GM19395 (cell line): ENCODE measurements around the gene CYP2A13.
"Not testable (repeated sequence)": the region's sequence is repeated elsewhere in the genome, so short reads cannot be mapped to it uniquely, and the experiment has no call there.

Source experiments
- ATAC-seq: cut with Tn5 transposase; IDR thresholded peaks from one replicate; pipeline ENCODE4 v1.9.1; 2021; ENCODE audit warnings: mild to moderate bottlenecking, moderate library complexity; ENCODE audit not compliant: unreplicated experiment

The CYP2A13 gene

GRCh38 chr19:41116261-41116660, 28.0 kb downstream of the CYP2A13 start:
- no peak for ATAC-seq

GRCh38 chr19:41120929-41121911, 33.0 kb downstream of the CYP2A13 start:
- not testable (repeated sequence) for ATAC-seq

DNA sequence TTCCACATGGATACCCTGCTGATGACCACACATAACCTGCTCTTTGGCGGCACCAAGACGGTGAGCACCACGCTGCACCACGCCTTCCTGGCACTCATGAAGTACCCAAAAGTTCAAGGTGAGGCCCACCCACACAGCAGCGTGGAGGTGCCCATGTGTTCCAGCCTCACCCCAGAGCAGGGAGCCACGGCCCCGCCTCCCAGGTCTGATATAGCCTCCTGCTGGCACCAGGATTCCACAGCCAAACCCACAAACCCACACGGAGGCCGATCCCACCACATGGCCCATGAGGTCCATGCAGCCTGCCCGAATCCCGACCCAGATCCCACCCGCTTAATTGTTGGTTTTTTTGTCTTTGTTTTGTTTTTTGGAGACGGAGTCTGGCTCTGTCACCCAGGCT, 34.6 kb downstream of the CYP2A13 start:
- not testable (repeated sequence) for ATAC-seq

DNA sequence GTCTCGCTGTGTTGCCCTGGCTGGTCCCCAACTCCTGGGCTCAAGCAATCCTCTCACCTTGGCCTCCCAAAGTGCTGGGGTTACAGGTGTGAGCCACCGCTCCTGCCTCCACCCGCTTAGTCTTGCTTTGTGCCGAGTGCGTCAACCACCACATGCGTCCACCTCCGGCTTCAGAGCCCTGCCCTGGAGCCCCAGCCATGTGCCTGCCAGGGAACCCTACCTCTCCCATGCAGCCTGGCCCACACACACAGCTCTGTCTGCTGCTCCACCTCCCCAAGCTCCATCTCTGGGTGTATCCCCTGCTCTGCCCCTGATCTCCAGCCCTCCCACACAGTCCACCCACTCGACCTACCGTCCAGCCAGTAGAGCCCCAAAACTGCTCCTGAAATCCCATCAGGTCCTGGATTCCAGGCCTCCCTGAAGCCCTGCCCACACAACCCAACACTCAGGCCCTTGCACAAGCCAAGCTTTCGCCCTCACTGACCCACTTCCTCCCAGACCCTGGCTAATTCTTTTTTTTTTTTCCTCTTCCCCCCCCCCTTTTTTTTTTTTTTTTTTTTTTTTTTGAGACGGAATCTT, 35.6 kb downstream of the CYP2A13 start:
- ATAC-seq: no peak

GRCh38 chr19:41126765-41127203, 38.5 kb downstream of the CYP2A13 start:
- not testable (repeated sequence) for ATAC-seq

GRCh38 chr19:41127362-41127761, 39.1 kb downstream of the CYP2A13 start:
- ATAC-seq: not testable (repeated sequence)

DNA sequence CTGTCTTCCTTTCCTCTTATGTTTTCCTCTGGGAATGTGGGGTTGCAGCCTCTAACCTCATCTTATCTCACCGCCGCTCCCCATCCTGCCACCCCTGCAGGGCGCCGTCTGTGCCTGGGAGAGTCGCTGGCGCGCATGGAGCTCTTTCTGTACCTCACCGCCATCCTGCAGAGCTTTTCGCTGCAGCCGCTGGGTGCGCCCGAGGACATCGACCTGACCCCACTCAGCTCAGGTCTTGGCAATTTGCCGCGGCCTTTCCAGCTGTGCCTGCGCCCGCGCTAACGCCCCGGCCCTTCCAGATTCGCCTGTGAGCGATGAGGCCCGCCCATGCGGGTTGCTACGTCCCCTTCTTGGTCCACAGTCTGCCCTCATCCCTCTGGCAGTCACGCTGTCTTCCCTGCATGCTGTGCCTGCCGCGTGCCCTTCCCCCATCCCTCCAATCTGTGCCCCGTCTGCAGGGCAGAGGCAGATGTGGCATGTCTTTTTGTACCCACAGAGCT, 39.6 kb downstream of the CYP2A13 start:
- not testable (repeated sequence) for ATAC-seq

- no peak for ATAC-seq
Observed at GRCh38 chr19:41128692-41129091, 40.4 kb downstream of the CYP2A13 start.

DNA sequence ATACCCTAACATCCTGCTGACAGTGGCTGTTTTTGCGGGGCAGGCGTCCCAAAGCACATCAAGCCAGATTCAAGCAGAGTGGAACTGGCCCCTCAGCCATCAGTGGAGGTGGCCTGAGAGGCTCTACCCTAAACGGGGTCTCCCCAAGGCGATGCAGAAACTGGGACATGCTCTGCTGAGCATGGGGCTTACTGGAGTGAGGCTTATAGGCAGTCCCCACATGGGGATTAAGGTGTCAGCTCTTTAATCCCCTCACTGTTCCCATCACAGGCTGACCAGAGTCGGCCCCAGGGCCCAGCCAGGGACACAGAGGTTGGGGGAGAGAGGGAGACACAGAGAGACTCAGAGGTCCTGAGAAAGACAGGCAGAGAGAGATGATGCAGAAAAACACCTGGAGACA, 42.9 kb downstream of the CYP2A13 start:
- ATAC-seq: no peak

DNA sequence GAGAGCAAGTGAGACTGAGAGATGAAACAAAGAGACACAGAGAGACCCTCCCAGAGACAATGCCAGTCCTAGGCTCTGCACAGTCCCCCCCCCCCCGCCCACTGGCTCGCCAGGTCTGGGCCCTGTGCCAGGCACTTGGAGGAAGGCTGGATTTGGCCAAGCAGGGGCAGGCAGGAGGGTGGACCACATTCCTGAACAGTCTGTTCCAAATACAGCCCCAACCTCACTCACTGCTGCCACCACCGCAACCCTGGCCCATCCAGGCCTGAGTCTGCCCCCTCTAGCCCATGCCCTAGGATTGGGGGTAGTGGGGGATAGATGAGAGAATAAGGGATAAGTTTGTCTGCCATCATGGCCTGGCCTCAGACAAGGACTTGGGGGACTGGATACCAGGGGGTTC, 45.0 kb downstream of the CYP2A13 start:
- no peak for ATAC-seq

DNA sequence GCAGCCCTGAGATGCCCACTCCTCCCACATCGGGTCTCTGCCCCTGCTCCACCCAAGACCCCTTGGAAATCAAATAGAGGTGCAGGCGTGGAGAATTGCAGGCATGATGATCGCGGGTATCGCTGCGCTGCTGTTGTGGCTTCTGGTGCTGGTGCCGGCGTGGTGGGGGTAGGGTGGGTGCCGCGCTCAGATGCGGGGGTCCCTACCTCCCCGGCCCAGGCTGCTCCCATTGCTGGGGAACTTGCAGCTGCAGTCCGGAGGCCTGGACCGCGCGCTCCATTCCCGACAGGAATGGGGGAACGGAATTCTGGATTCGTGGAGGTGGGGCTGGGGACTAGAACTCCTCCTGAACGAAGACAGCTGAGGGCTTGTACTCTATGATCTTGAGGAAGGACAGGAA, 46.4 kb downstream of the CYP2A13 start:
- ATAC-seq: no peak

GRCh38 chr19:41135390-41136384, 47.4 kb downstream of the CYP2A13 start:
- not testable (repeated sequence) for ATAC-seq

GRCh38 chr19:41136636-41137455, 48.6 kb downstream of the CYP2A13 start:
- ATAC-seq: no peak

- ATAC-seq: no peak
Observed at GRCh38 chr19:41144403-41144802, 56.2 kb downstream of the CYP2A13 start.
